GM21529 (cell line): ENCODE measurements around the gene RALB.
A peak's percentile ranks its signal among the peaks of the same experiment; 100 is the strongest.
"Not testable (repeated sequence)": the region's sequence is repeated elsewhere in the genome, so short reads cannot be mapped to it uniquely, and the experiment has no call there.

ENCODE experiments used
- ATAC-seq: cut with Tn5 transposase; IDR thresholded peaks from one replicate; pipeline ENCODE4 v1.9.1; 2021; ENCODE audit not compliant: unreplicated experiment

The RALB gene

DNA sequence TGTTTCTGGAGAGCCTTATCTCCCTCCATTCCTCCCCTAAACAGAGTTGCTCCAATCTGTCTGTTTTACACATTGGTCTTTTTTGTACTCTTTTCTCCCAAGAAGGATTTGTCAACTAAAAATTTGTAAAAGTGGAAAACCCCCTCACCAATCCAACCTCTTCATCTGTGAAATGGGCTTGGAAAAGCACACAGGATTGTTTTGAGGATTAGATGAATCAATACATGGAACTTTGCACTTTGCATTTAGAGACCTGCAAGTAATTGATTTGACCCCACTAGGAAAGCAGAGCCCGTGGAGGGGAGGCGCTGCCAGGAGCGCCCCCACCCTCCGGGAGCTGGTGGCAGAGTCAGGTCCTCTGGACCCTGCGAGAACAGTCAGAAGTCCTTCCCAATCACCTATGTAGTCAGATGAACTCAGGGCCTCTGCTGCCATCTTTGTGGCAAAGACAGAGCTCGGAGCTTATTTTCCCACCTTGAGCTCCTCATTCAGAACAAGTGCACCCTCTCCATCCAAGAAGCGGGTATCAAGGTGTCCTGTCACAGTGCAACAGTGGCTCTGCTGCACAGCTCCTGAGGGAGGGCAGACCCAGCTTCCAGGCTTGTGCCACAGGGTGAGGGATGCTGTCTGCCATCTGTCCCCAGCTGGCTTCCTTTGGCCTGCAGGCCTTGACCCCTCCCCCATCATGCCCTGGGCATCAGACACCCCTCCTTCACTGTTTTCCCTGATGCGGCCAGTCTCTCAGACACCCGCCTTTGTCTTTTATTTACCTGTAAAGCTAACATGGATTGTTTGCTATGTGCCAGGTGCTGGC is 27.7 kb upstream of the RALB start:
- no peak for ATAC-seq

DNA sequence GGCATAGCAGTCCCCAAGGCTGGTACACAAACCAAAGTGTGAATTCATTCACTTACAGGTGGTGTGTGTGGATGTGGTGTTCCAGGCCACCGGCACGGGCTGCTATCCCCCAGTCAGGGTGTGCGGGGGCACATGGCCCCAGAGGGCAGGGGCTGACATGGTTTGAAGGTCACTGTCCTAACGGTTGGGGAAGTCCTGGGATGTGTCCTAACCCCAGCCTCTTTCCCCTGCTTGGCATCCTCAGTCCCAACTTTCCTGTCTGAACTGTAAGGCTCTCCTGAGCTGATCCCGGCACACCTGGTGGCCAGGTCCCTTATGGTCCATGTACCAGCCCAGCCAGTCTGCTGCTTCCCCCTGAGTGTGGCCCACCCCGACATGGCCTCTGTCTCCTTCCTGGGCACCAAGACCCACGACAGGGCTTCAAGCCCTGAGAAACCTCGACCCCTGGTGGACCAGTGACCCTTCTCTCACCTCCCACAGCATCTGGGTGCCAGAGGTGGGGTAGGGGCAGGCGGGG is 27.0 kb upstream of the RALB start:
- no peak for ATAC-seq

DNA sequence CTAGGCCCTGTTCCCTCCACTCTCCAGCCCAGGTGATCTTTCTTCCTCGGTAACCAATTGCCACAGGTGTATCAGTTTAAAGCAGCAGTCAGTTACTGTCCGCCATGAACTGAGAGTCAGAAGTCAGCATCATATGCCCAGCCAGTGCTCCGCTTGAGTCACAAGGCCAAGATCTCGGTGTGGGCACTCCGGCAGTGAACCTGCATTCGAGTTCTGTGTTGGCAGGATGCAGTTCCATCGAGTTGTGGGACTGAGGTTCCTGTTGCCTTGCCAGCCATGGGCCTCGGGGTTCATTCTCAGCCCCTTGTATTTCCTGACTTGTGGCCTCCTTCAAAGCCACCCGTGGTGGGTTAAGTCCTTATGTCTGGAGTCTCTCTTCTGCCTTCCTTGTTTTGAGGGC is 26.3 kb upstream of the RALB start:
- ATAC-seq, result no peak

DNA sequence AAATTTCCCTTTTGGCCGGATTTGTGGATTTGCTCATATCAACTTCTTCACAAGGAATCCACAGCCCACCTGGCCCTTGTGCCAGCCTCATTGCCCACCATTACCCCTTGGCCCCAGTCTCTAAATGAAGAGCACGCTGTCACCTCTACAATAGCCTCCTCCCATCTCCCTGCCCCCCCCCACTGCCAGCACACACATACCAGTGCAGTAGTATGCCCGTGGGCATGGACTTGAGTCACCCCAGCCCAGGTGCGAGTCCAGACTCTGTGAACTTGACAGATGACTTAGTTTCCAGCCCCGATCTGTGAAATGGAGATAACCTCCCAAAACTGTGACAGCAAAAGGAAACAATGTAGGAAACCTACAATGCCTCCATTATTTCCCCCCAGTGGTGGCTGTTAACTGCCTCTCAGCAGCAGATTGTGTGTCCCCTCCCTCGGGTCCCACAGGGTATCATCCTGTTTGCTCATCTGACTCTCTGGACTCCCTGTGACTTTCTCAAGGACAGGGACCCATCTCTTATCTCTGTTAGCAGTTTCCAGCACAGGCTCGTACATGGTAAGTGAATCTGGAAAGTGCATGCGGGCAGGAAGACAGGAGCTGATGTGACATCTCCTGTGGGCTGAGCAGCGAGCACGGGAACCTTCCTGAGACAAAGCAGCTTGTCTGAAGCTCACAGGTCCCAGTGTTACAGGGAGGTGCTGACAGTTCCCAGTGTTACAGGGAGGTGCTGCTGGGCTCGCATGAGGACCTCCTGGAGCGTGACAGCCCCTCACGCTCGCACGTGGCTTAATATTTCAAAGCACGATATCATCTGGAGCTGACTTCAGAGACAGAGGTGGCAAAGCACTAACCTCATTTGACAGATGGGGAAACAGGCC is 25.3 kb upstream of the RALB start:
- ATAC-seq, result no peak

DNA sequence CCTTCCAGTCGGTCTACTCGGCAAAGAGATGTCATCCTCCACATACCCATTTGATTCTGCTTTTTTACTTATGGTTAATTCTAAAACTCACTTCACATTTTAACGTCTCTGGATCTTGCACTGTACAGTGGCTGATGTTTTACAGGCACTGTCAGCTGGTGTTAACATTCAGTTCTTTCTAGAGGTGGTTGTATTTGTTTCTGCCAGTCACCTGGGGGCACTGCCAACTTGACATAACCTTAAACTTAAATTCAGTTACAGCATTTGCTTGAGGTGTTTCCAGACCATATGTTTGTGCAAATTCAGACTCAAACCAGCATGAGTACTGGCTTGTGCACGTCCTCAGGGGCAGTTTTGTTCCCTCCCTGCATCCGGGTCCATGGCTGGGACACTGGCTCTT is 24.1 kb upstream of the RALB start:
- no peak for ATAC-seq

DNA sequence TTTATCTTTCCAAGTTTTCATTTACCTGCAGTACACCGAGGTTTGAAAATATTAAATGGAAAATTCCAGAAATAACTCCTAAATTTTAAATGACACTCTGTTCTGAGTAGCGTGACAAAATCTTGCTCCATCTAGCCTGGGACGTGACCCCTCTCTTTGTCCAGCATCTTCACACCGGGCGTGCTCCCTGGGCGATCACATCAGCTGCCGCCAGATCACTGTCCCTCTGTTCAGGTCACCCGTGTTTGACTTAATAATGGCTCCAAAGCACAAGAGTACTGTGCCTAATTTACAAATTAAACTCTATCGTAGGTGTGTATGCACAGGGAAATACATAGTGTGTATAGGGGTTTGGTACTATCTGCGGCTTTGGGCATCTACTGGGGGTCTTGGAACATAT is 23.3 kb upstream of the RALB start:
- ATAC-seq, result no peak

DNA sequence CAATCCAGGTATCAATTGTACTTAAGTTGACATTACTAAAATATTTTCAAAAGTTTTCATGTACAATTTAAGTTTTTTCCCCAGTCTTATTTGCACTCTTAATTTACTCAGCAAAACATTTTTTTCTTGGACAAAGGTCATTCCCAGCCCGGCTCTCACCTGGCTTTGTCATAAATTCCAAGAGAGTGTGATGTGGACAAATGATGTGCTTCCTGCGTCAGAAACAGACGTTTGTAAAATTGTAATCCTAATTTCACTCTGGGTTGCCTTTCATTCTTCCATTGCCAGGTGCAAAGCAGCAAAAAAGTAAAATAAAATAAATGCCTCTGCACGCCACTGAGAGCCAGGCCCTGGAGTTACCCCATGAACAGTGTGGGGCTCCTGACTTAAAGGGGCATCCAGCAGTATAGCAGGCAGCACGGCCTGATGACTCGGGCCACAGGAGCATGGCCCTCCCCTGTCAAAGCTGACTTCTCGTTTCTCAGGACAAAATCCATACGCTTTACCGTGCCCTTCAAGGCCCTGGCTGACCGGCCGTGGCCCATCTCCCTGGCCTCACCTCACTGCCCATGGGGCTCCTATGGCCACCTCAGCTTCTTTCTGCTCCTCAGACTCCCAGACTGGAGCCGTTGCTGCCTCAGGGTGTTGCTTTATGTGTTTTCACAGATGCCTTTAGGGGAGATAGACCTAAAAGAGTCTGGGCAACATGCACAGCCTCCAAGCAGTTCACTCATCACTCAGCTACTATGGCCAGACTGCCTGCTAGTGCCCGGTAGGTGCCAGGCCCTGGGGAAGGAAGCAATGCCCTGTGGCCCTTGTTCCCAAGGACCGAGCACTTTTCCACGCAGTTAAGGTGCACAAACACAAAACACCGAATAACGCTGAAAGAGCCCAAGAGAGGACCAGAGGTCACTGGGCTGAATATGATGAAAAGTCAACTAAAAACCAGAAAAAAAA is 21.9 kb upstream of the RALB start:
- peak; percentile 25 for ATAC-seq

DNA sequence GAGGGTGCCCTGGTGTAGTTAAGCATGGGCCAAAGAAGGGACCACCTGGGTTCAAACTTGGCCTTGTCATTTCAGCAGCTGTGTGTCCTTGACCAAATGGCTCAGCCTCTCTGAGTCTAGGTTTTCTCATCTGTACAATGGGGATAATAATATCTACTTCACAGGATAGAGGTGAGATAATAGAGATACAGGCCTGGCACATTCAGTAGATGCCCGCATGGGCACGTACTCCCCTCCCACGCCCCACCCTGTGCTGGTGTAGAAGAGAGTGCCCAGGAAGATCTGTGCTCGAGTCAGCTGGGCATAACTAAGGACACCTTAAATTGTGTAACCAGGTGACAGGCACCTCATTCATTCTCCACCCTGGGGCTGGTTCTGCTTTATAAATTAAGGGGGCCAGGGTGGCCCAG is 21.1 kb upstream of the RALB start:
- peak; percentile 15 for ATAC-seq

DNA sequence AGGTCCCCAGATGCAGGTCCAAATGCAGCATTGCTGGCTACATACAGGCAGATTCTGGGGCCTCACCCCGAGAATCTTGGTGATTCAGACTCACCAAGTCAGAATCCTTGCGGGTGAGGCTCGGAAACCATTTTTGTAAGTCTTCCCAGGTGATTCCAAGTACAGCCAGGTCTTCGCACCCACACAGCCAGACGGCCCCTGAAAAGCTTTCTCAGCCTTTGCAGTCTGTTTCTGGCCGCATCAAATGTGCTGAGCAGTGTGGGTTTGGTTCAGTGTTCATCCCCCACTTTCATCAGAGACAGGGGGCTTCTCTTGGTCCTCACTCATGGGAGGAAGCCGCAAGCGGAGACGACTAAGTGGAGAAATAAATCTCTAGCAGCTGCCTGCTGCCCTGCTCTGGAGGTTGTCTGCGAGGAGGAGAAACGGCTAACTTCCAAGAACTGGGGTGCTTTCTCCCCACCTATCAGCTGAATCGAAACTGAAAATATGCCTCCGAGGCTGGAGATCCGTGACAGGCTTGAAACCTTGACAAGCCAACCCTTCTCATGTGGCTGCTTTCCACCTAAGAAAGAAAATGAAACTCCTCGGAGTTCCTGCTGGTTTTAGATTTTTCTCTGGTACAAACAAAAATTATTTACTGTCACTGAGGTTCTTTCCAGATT is 20.5 kb upstream of the RALB start:
- ATAC-seq, result peak; percentile 87

DNA sequence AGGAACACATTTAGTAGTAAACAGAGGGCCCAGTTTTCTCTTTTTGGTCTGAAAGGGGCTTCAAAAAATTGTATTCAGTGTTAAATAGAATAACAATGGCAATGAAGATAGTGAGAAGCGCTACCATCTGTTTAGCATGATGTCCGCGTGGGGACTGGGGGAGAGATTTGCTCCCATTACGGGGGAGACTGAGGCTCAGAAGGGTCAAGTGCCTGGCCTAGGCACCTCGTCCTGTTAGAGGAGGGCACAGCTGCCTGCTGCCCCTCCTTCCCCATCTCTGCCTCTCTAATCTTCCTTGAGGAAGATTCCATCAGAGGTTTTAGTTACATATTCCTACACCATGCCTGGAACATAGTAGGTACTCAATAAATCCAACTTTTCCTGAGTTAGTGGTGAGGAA is 19.4 kb upstream of the RALB start:
- no peak for ATAC-seq

DNA sequence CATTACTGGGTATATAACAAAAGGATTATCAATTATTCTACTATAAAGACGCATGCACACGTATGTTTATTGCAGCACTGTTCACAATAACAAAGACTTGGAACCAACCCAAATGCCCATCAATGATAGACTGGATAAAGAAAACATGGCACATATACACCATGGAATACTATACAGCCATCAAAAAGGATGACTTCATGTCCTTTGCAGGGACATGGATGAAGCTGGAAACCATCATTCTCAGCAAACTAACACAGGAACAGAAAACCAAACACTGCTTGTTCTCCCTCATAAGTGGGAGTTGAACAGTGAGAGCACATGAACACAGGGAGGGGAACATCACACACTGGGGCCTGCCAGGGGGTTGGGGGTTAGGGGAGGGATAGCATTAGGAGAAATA is 17.5 kb upstream of the RALB start:
- ATAC-seq, result not testable (repeated sequence)

DNA sequence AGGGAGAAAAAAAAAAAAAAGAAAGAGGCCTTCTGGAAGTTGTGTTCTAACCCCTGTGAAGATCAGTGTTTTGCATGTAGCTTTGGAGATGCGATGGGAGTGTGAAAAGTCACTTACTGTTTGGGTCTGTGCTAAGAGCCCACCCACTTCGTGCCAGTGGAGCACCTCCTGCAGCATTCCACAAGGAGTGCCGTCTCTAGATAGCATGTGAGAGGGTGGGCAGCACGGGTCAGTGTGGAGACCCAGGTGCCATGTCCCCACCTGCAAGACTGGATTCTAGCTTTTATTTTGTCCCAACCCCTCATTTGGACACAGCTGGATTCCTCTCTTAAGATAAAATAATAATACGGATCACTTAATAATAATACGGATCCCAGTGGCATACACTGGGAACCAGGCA is 17.0 kb upstream of the RALB start:
- no peak for ATAC-seq

DNA sequence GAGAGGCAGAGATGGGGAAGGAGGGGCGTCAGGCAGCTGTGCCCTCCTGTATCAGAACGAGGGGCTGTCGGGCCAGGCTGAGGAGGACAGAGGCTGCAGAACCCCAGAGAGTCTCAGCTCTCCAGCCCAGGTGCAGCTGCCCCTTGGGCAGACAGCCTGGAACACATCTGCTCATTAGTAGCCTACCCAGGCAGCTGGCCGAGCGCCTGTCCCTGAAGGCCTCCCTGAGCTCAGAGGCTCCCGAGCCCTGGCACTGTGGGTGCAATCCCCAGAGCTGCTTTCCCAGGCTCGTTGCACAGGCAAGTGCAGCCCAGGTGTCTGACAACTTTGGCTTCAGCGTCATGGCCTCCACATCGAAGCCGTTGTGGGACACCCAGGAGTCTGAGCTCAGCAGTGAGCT is 16.3 kb upstream of the RALB start:
- no peak for ATAC-seq

DNA sequence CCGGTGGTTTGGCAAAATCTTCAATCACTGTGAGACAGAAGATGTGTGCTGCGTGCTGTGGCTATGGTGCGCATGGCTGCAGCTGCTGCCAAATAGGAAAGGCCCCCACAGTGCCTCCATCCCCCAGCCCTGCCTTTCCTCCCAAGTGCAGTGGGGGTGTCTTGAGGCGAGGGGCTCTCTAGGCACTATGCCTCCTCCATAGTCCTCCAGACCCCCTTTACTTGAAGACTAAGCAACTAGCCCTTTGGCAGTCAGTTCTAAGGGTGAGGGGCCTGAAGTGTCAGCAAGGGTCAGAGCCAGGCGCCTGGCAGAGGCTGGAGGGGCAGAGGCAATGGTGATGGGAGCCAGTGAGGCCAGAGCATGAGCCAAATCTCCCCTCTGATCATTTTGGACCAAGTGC is 15.9 kb upstream of the RALB start:
- no peak for ATAC-seq

DNA sequence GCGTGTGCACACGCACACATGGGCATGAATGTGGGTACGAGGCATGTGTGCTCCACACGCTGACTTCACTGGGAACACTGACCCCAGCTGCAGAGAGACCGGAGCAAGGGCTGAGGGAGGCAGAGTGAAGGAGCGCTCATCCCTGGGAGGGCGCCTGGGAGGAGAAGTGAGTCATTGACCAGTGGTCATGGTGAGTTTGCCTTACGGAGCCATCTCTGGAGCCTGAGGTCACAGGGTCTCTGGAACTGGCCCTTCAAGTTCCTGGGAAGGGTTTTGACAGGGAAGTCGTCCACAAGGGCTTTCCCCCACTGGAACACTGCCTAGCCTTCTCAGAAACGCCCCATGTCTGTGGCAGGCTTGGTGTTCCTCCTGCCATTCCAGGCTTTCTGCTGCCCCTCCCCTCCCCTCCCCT is 15.2 kb upstream of the RALB start:
- ATAC-seq, result no peak

DNA sequence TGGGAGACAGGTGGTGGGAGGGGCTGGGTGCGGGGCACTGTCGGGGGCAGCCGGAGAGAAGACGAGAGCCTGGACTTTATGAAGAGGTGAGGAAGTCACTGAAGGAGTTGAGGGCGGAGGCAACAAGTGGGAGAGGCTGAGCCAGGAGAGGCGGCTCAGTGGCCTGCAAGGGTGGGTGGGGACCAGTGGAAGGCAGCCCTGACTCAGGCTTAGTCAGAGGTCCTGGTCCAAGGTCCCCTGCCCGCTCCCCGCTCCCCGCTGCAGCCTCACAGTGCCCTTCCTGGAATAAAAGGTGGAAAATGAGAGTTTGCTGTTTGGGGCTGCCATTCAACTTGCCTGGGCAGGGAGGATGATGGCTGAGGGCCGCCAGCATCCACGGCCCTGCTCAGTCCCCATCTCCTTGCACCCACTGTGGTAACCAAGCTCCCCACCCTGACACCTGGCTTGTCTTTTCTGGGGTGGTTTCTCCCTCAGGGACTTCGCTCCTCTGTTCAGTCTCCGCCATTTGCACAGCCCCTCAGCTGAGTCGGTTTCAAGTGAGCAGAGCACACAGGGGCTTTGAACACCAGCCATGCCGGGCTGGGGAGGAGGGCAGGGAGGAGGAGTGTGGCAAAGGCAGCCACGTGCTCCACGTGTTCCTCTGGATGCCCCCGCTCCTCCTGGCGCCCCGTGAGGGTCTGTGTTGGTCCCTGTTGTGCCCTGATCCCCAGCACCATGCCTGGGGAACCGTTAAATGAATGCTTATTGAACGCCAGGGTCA is 13.7 kb upstream of the RALB start:
- ATAC-seq, result no peak

DNA sequence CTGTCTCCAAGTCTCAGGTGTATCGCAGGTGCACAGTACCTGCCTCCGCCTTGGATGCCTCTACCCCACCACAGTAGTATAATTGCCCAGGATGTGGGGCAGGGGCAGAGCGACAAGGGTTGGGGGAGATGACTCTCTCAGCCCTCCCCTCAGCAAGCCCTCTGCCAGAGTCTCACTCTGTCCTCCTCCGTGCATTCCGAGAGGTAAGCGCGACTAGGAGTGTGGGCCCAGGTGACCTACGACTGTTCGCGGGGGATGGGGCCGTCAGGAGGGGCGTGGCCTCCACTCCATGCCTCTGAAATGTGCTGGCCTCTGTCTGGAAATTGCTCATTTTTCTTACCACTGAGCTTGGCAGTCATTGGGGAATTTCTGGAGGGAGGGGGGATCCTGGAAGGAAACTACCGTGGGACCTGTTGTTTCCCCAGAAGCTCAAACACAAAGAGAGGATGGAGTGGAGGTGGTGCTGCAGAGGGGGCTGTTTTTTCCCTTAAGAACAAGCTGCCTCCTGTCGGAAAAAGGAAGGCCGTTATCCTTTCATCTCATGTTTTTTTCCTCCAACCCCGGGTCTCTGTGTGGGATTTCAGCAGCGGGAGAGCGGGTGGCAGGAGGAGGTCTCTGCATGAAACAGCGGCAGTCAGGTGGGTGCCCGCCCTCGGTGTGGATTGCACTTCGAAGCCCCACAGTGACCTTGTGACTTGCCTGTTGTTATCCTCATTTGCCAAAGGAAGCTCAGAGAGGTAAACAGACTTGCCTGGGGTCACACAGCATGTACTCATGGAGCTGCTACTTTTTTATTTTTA is 13.0 kb upstream of the RALB start:
- ATAC-seq, result no peak

DNA sequence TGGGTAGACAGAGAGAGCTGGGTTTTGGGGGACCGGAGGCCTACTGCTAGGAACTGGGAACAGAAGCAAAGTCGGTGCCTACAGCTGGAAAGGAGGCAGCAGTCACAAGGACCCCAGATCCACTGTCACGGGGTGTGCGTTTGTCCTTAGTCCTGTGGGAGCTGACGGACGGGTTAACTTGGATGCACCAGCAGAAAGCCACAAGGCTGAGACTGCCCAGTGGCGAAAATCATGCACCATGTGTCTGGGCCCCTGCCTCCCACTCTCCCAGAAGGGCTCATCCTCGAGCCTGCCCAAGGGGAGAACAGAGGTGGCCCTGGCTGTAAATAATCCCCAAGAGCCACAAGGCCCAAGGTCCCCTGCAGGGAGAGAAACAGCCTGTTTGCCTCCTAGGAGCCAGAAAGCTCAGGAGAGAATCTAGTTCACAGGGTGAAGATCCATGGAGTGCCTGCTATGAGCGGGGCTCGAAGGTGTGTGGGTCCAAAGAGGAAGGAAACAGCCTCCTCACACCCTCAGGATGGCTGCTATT is 11.7 kb upstream of the RALB start:
- no peak for ATAC-seq

DNA sequence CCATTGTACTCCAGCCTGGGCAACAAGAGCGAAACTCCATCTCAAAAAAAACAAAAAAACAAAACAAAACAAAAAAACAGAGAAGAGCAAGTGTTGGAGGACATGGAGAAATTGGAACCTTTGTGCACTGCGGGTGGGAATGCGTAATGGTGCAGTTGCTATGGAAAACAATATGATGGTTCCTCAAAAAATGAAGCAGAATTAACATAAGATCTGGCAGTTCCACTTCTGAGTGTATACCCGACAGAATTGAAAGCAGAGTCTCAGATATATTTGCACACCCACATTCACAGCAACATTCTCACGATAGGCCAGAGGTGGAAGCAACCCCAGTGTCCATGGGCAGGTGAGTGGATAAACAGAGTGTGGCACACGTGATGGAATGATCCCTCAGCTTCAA is 11.0 kb upstream of the RALB start:
- no peak for ATAC-seq
